HCT116 (cell line): ENCODE data around the gene AKAP9. TPM values are rescaled to one million over a fixed set of nuclear protein-coding genes. Genes with fewer than 3 reads are reported as not detected.
A peak's percentile ranks its signal among the peaks of the same experiment; 100 is the strongest.
"Not testable (repeated sequence)": the region's sequence is repeated elsewhere in the genome, so short reads cannot be mapped to it uniquely, and the experiment has no call there.

Experiments used
- ATAC-seq: fragments of 200-7000 bp; cut with Tn5 transposase; 2 replicates; pipeline ENCODE4 v1.9.1; 2020; ENCODE audit warnings: mild to moderate bottlenecking, moderate library complexity
- BruUV-seq: library from RNA; stranded (reverse); fragments of 400-500 nt; replicated peaks from 2 replicates; lab custom pipeline; 2021; lab: Mats Ljungman, UMichigan
- CTCF ChIA-PET: fragments of 300-600 bp; sonication (Branson Sonifier 250); formaldehyde crosslinking; loops from one replicate; lab custom pipeline; 2021; ENCODE audit warnings: antibody characterized with exemption; lab: Charles Lee
- POLR2A ChIA-PET: fragments of 300-600, 350-600 bp; sonication (Branson Sonifier 250); formaldehyde crosslinking; loops from one replicate; lab custom pipeline; 2021; ENCODE audit warnings: antibody characterized with exemption; lab: Charles Lee
- RAD21 ChIA-PET, 2 experiments: fragments of 300-600 bp; sonication (Branson Sonifier 250); formaldehyde crosslinking; loops; one replicate each; lab custom pipeline; 2023; ENCODE audit warnings: low total read pairs in 2 of 2; ENCODE audit not compliant: uncharacterized antibody in 2 of 2, unreplicated experiment in 2 of 2, low non-redundant PET in 1 of 2; lab: Charles Lee
- DNase-seq: peaks from one replicate; pipeline ENCODE4 v3.0.0-alpha.2; 2010; ENCODE audit warnings: low read depth, low spot score
- H2AFZ ChIP-seq: fragments of 200-600 bp; shearing (Covaris generic), sonication (generic); 2 replicates; pipeline ENCODE4 v1.6.1; 2017; ENCODE audit warnings: low read depth, mixed run types, mixed read lengths, antibody characterized with exemption, low read length; ENCODE audit not compliant: poor library complexity, severe bottlenecking
- H3K27ac ChIP-seq: 2 replicates; pipeline ENCODE4 v1.5.1; 2012; ENCODE audit warnings: low read depth, low read length
- H3K27me3 ChIP-seq: fragments of 200-600 bp; sonication (generic); 2 replicates; pipeline ENCODE4 v1.6.1; 2016; ENCODE audit warnings: mixed run types, low read length, mixed read lengths; ENCODE audit not compliant: insufficient read depth
- H3K36me3 ChIP-seq, 2 experiments: fragments of 200-500 bp in 1 of 2; fragments of 200-600 bp in 1 of 2; sonication (Bioruptor generic) in 1 of 2; sonication (generic) in 1 of 2; 2 replicates each; pipeline versions ENCODE4 v1.5.1 to v1.6.1; 2014 to 2016; ENCODE audit warnings: low read length in 2 of 2, inconsistent platforms in 1 of 2, mixed read lengths in 1 of 2, mixed run types in 1 of 2; ENCODE audit not compliant: insufficient read depth in 2 of 2, control insufficient read depth in 1 of 2
- H3K4me1 ChIP-seq, 2 experiments: fragments of 200-600 bp in 1 of 2; sonication (generic) in 1 of 2; 2 replicates each; pipeline versions ENCODE4 v1.5.1 to v1.6.1; 2012 to 2017; ENCODE audit warnings: low read length in 2 of 2, inconsistent platforms in 1 of 2, mild to moderate bottlenecking in 1 of 2, mixed read lengths in 1 of 2, mixed run types in 1 of 2, moderate library complexity in 1 of 2; ENCODE audit not compliant: insufficient read depth in 2 of 2, control insufficient read depth in 1 of 2
- H3K4me2 ChIP-seq: fragments of 200-600 bp; sonication (generic); 2 replicates; pipeline ENCODE4 v1.6.1; 2017; ENCODE audit warnings: mixed run types, low read length, mixed read lengths
- H3K4me3 ChIP-seq, 2 experiments: fragments of 200-600 bp in 1 of 2; sonication (generic) in 1 of 2; replicated peaks in 1 of 2; 2 replicates each; pipeline ENCODE4 v1.5.1; 2011 to 2016; ENCODE audit warnings: low read length in 2 of 2, control low read depth in 1 of 2, low read depth in 1 of 2, mild to moderate bottlenecking in 1 of 2, mixed read lengths in 1 of 2, mixed run types in 1 of 2
- H3K79me2 ChIP-seq: fragments of 200-600 bp; sonication (generic); 2 replicates; pipeline ENCODE4 v1.6.1; 2017; ENCODE audit warnings: mild to moderate bottlenecking, mixed run types, low read length, moderate library complexity, mixed read lengths; ENCODE audit not compliant: insufficient read depth
- H3K9ac ChIP-seq: fragments of 200-600 bp; sonication (generic); 2 replicates; pipeline ENCODE4 v1.6.1; 2016; ENCODE audit warnings: low read length, mixed read lengths
- H3K9me2 ChIP-seq: fragments of 200-600 bp; sonication (generic), shearing (Covaris generic); 2 replicates; pipeline ENCODE4 v1.6.1; 2017; ENCODE audit warnings: mixed run types, mild to moderate bottlenecking, moderate library complexity; ENCODE audit not compliant: insufficient read depth
- H3K9me3 ChIP-seq, 2 experiments: fragments of 200-500 bp in 1 of 2; fragments of 200-600 bp in 1 of 2; sonication (Bioruptor generic) in 1 of 2; sonication (generic) in 1 of 2; 2 replicates each; pipeline ENCODE4 v1.6.1; 2014 to 2017; ENCODE audit warnings: low read length in 2 of 2, mixed read lengths in 2 of 2, inconsistent platforms in 1 of 2, low read depth in 1 of 2, mild to moderate bottlenecking in 1 of 2, mixed run types in 1 of 2, moderate library complexity in 1 of 2; ENCODE audit not compliant: control insufficient read depth in 1 of 2, insufficient read depth in 1 of 2
- H4K20me1 ChIP-seq: fragments of 200-600 bp; sonication (generic), shearing (Covaris generic); 2 replicates; pipeline ENCODE4 v1.6.1; 2017; ENCODE audit warnings: mixed run types, mild to moderate bottlenecking, moderate library complexity; ENCODE audit not compliant: insufficient read depth
- FOSL1 ChIP-seq: IDR thresholded peaks from 2 replicates; pipeline ENCODE4 v1.6.1; 2012; ENCODE audit warnings: low read depth
- JUND ChIP-seq: IDR thresholded peaks from 2 replicates; pipeline ENCODE4 v1.6.1; 2012
- RAD21 ChIP-seq: IDR thresholded peaks from 2 replicates; pipeline ENCODE4 v1.6.1; 2012; ENCODE audit warnings: low read depth, mild to moderate bottlenecking
- SP1 ChIP-seq: IDR thresholded peaks from 2 replicates; pipeline ENCODE4 v1.6.1; 2012; ENCODE audit warnings: low read depth
- SRF ChIP-seq: IDR thresholded peaks from 2 replicates; pipeline ENCODE4 v1.6.1; 2012; ENCODE audit warnings: low read depth
- intact Hi-C: fragments of 100-400 bp; cut with micrococcal nuclease; formaldehyde crosslinking; loops from 2 replicates; pipeline ENCODE4 v1.10.0; 2022
- total RNA-seq: library from RNA; stranded (reverse); gene quantifications from one replicate; pipeline ENCODE4 v1.2.1, GENCODE V29; 2021; ENCODE audit not compliant: unreplicated experiment
- TF ChIP-seq, protein P1 (sequence below): IDR thresholded peaks from 2 replicates; pipeline ENCODE4 v1.6.1; 2011; ENCODE audit warnings: mild to moderate bottlenecking, low read length, moderate library complexity; ENCODE audit not compliant: insufficient replicate concordance; ENCODE audit errors: extremely low read depth
- TF ChIP-seq, protein P2 (sequence below): IDR thresholded peaks from 2 replicates; pipeline ENCODE4 v1.6.1; 2012
- TF ChIP-seq, protein P3 (sequence below), 3 experiments: fragments of 200-600 bp in 1 of 3; sonication (generic) in 1 of 3; IDR thresholded peaks in 2 of 3; conservative IDR thresholded peaks in 1 of 3; 2 replicates each; pipeline ENCODE4 v1.5.1; 2012 to 2017; ENCODE audit warnings: low read depth in 2 of 3, low read length in 2 of 3, antibody characterized with exemption in 1 of 3, borderline replicate concordance in 1 of 3, control low read depth in 1 of 3, mild to moderate bottlenecking in 1 of 3, mixed read lengths in 1 of 3, mixed run types in 1 of 3, moderate library complexity in 1 of 3; ENCODE audit not compliant: insufficient read depth in 1 of 3

Gene AKAP9
- total RNA-seq, 1 experiment from 2014 or later, result 32.6 TPM

DNA sequence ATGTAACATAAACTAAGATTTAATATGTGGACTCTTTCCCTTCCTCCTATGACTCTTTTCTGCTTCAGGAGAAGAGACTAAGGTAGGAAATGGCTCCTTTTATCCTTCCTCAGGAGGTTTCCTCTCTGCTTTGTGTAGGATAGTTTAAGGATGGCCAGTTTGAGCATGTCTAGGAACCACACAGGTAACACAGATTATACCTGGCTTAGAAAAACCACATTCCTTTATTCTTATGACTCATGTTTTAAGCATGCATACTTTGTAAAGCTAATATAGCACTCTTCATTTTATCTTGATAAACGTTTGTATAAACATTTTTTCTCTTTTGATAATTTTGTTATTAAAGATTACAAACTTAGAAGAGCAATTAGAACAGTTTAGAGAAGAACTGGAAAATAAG, 135.8 kb downstream of the AKAP9 start:
- Histone ChIP-seq H2AFZ (no peak overlapping the region), H3K4me1 (peaks cover 8 to 15% of the 10 kb centered on the region in 2 experiments), H4K20me1 (no peaks in the 10 kb centered on the region), H3K4me2 (peak overlapping the region; percentile 67), H3K9me3 (no peaks in the 10 kb centered on the region), H3K9me2 (no peaks in the 10 kb centered on the region), H3K79me2 (no peaks in the 10 kb centered on the region), H3K36me3 (peaks cover 0 to 2% of the 10 kb centered on the region in 2 experiments; a peak in 1 of 4 replicates), H3K4me3 (no peak overlapping the region), H3K9ac (peak overlapping the region; percentile 14; the same call in 1 of the 2 replicates), H3K27me3 (no peaks in the 10 kb centered on the region), H3K27ac (peak overlapping the region; percentile 41; the same call in 1 of the 2 replicates)
- ChIA-PET CTCF (no interaction called here), POLR2A (no interaction called here), RAD21 (no interaction called here)
- intact Hi-C loops, result no loop called here
- peak; percentile 92 for ATAC-seq
- TF ChIP-seq, protein P1, sequence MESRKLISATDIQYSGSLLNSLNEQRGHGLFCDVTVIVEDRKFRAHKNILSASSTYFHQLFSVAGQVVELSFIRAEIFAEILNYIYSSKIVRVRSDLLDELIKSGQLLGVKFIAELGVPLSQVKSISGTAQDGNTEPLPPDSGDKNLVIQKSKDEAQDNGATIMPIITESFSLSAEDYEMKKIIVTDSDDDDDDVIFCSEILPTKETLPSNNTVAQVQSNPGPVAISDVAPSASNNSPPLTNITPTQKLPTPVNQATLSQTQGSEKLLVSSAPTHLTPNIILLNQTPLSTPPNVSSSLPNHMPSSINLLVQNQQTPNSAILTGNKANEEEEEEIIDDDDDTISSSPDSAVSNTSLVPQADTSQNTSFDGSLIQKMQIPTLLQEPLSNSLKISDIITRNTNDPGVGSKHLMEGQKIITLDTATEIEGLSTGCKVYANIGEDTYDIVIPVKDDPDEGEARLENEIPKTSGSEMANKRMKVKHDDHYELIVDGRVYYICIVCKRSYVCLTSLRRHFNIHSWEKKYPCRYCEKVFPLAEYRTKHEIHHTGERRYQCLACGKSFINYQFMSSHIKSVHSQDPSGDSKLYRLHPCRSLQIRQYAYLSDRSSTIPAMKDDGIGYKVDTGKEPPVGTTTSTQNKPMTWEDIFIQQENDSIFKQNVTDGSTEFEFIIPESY, result no peak
- TF ChIP-seq, protein P2, sequence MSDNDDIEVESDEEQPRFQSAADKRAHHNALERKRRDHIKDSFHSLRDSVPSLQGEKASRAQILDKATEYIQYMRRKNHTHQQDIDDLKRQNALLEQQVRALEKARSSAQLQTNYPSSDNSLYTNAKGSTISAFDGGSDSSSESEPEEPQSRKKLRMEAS, result no peak
- no peak for TF ChIP-seq SRF
- peak; percentile 17; the same call in 1 of the 2 replicates for TF ChIP-seq JUND
- TF ChIP-seq, protein P3, sequence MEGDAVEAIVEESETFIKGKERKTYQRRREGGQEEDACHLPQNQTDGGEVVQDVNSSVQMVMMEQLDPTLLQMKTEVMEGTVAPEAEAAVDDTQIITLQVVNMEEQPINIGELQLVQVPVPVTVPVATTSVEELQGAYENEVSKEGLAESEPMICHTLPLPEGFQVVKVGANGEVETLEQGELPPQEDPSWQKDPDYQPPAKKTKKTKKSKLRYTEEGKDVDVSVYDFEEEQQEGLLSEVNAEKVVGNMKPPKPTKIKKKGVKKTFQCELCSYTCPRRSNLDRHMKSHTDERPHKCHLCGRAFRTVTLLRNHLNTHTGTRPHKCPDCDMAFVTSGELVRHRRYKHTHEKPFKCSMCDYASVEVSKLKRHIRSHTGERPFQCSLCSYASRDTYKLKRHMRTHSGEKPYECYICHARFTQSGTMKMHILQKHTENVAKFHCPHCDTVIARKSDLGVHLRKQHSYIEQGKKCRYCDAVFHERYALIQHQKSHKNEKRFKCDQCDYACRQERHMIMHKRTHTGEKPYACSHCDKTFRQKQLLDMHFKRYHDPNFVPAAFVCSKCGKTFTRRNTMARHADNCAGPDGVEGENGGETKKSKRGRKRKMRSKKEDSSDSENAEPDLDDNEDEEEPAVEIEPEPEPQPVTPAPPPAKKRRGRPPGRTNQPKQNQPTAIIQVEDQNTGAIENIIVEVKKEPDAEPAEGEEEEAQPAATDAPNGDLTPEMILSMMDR (IDR thresholded peaks at IDR 0.05 in 2 of 3, conservative IDR thresholded peaks at IDR 0.05 in 1 of 3; ENCODE audit: borderline replicate concordance in 1 of 3, insufficient read depth in 1 of 3, low read depth in 2 of 3, low read length in 2 of 3), result no peak
- peak; percentile 15; the same call in 1 of the 2 replicates for TF ChIP-seq SP1
- peak; percentile 52; the same call in 1 of the 2 replicates for TF ChIP-seq FOSL1
- no peak for TF ChIP-seq RAD21
- no TSS peak for BruUV-seq
- DNase-seq, result no peak

DNA sequence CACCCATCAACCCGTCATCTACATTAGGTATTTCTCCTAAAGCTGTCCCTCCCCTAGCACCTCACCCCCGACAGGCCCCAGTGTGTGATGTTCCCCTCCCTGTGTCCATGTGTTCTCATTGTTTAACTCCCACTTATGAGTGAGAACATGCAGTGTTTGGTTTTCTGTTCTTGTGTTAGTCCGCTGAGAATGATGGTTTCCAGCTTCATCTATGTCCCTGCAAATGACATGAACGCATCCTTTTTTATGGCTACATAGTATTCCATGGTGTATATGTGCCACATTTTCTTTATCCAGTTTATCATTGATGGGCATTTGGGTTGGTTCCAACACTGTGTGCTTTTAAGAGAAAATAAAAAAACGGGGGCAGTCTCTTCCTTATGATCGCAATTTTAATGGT, 143.3 kb downstream of the AKAP9 start:
- H4K20me1 ChIP-seq, H3K27ac ChIP-seq, ATAC-seq, H3K27me3 ChIP-seq, H3K79me2 ChIP-seq, DNase-seq, H2AFZ ChIP-seq, H3K9me3 ChIP-seq, intact Hi-C loops, H3K9me2 ChIP-seq, CTCF ChIA-PET, POLR2A ChIA-PET, H3K9ac ChIP-seq, RAD21 ChIA-PET, BruUV-seq, H3K4me1 ChIP-seq, H3K4me3 ChIP-seq, H3K4me2 ChIP-seq: not testable (repeated sequence)
- H3K36me3 ChIP-seq, result peaks cover 11 to 16% of the 10 kb centered on the region in 2 experiments; a peak in 2 of 4 replicates
